Activated CD4-positive, alpha-beta T cell treated with anti-CD3 and anti-CD28 coated beads for 1 hour (primary cell): Measurements from ENCODE around the gene TSPO.
"Not testable (repeated sequence)": the region's sequence is repeated elsewhere in the genome, so short reads cannot be mapped to it uniquely, and the experiment has no call there.

Experiments
- DNase-seq: peaks from one replicate; pipeline ENCODE4 v3.0.0-alpha.2; 2020

TSPO gene

GRCh38 chr22:43151251-43152002 lies at the start of gene TSPO:
Gene TSPO (plus strand): TSS chr22:43151559. CDS start chr22:43159239, 7,680 bp downstream.
- DNase-seq: peak; percentile 45

- not testable (repeated sequence) for DNase-seq
These were observed 47.2 kb upstream of the TSPO start for GRCh38 chr22:43104056-43104625.

- DNase-seq: not testable (repeated sequence)
These were observed 46.4 kb upstream of the TSPO start for GRCh38 chr22:43104950-43105349.

- DNase-seq: no peak
These were observed 45.1 kb upstream of the TSPO start for GRCh38 chr22:43106302-43106701.

GRCh38 chr22:43109511-43109910 lies 41.8 kb upstream of the TSPO start:
- no peak for DNase-seq

- DNase-seq: no peak
These were observed 41.4 kb upstream of the TSPO start for GRCh38 chr22:43109921-43110443.

GRCh38 chr22:43110444-43110926 lies 40.9 kb upstream of the TSPO start, which contains the start of gene BIK:
Gene BIK (plus strand): TSS chr22:43110750. CDS start chr22:43124023, 13,273 bp downstream.
- DNase-seq: peak; percentile 24

- peak; percentile 24 for DNase-seq
These were observed 40.3 kb upstream of the TSPO start for GRCh38 chr22:43110927-43111623.

GRCh38 chr22:43113526-43114251 lies 37.7 kb upstream of the TSPO start:
- no peak for DNase-seq

GRCh38 chr22:43114958-43115357 lies 36.4 kb upstream of the TSPO start:
- DNase-seq: no peak

GRCh38 chr22:43116932-43117331 lies 34.4 kb upstream of the TSPO start:
- DNase-seq: no peak

- DNase-seq: no peak
These were observed 33.1 kb upstream of the TSPO start for GRCh38 chr22:43118024-43118849.

GRCh38 chr22:43118953-43119458 lies 32.4 kb upstream of the TSPO start:
- DNase-seq: no peak

- DNase-seq: no peak
These were observed 24.7 kb upstream of the TSPO start for GRCh38 chr22:43126501-43127165.

GRCh38 chr22:43127166-43127908 lies 24.0 kb upstream of the TSPO start:
- DNase-seq: no peak

- no peak for DNase-seq
These were observed 23.2 kb upstream of the TSPO start for GRCh38 chr22:43128116-43128515.

- no peak for DNase-seq
These were observed 22.4 kb upstream of the TSPO start for GRCh38 chr22:43128928-43129424.

- no peak for DNase-seq
These were observed 21.6 kb upstream of the TSPO start for GRCh38 chr22:43129426-43130425.
